ENCODE data around the gene ACTMAP. TPM values are rescaled to one million over a fixed set of nuclear protein-coding genes. Genes with fewer than 3 reads are reported as not detected.

ACTMAP gene
- total and polyA plus RNA-seq, 12 donors: 3.6 to 12.8 (median 8.4) TPM

- peaks cover 0 to 39% (median 9%) of the 10 kb centered on the region in 9 donors for H3K36me3 ChIP-seq
- H3K4me1 ChIP-seq: peaks cover 19 to 45% (median 39%) of the 10 kb centered on the region in 9 donors
- peak; percentile 63 to 69 for DNase-seq
- WGBS, 2 donors: 12% methylated on average over 28 of the region's 28 CpGs
- peak overlapping the region; percentile 42 to 99 (median 96) for H3K27ac ChIP-seq
- intact Hi-C loops (cut with DNase I): loop anchor here in 5 of 10 donors (1.0 to 10.0 kb wide), 8 partner anchors 19 to 83 kb away; partner anchors contain the start of genes RAB4B (in 5 of the 5), ACTMAP (in 4 of the 5), COQ8B (in 3 of the 5) and ITPKC (in 3 of the 5)
- no peaks in the 10 kb centered on the region for H3K27me3 ChIP-seq
- peak overlapping the region; percentile 11 to 97 (median 83) for H3K4me3 ChIP-seq
- TF ChIP-seq CTCF (IDR thresholded peaks at IDR 0.05): peak in 8 of 9 donors; percentile 8 to 64 (median 42)
- ATAC-seq: peak; percentile 5 to 58 (median 34)
- no peaks in the 10 kb centered on the region for H3K9me3 ChIP-seq
These were observed 47.8 kb upstream of the ACTMAP start for GRCh38 chr19:40797963-40798682.

- Histone ChIP-seq H3K27ac (peak overlapping the region in 9 of 10 donors; percentile 83 to 99 (median 97)), H3K9me3 (no peaks in the 10 kb centered on the region), H3K4me1 (peaks cover 12 to 37% (median 32%) of the 10 kb centered on the region in 9 donors), H3K27me3 (no peaks in the 10 kb centered on the region), H3K4me3 (peak overlapping the region in 3 of 10 donors; percentile 79 to 96 (median 93)), H3K36me3 (peaks cover 0 to 46% (median 9%) of the 10 kb centered on the region in 9 donors)
- intact Hi-C loops (cut with DNase I): loop anchor here in 4 of 10 donors (1.0 to 10.0 kb wide), 4 partner anchors 19 to 83 kb away; partner anchors contain the start of genes COQ8B (in 2 of the 4), ITPKC (in 2 of the 4), ACTMAP (in 1 of the 4) and RAB4B (in 1 of the 4)
- TF ChIP-seq CTCF (IDR thresholded peaks at IDR 0.05): no peak
- ATAC-seq: no peak
- 94 to 97% methylated on average over 14 of the region's 14 CpGs for WGBS, 2 donors
- no peak for DNase-seq
These were observed 47.1 kb upstream of the ACTMAP start for GRCh38 chr19:40797166-40797962.

GRCh38 chr19:40791996-40792395 lies 41.7 kb upstream of the ACTMAP start:
- intact Hi-C loops (cut with DNase I): loop anchor here in 1 of 10 donors (10.0 kb wide), 1 partner anchor 77 kb away; the partner anchor contains the start of genes COQ8B and ITPKC
- Histone ChIP-seq H3K27me3 (no peaks in the 10 kb centered on the region), H3K4me3 (no peak overlapping the region), H3K9me3 (no peaks in the 10 kb centered on the region), H3K27ac (no peak overlapping the region), H3K4me1 (no peaks in the 10 kb centered on the region), H3K36me3 (peaks cover 0 to 62% (median 0%) of the 10 kb centered on the region in 9 donors)
- no peak for DNase-seq
- WGBS, 2 donors: 88 to 91% methylated on average over 3 of the region's 3 CpGs
- ATAC-seq: no peak
- no peak for TF ChIP-seq CTCF (IDR thresholded peaks at IDR 0.05)

GRCh38 chr19:40791349-40791748 lies 41.1 kb upstream of the ACTMAP start:
- Histone ChIP-seq H3K27ac (no peak overlapping the region), H3K4me1 (no peaks in the 10 kb centered on the region), H3K9me3 (no peaks in the 10 kb centered on the region), H3K27me3 (no peaks in the 10 kb centered on the region), H3K4me3 (no peak overlapping the region), H3K36me3 (peaks cover 0 to 65% (median 0%) of the 10 kb centered on the region in 9 donors)
- no peak for ATAC-seq
- WGBS, 2 donors: 82 to 97% methylated on average over 7 of the region's 7 CpGs
- intact Hi-C loops (cut with DNase I): loop anchor here in 1 of 10 donors (10.0 kb wide), 1 partner anchor 77 kb away; the partner anchor contains the start of genes COQ8B and ITPKC
- DNase-seq: no peak
- no peak for TF ChIP-seq CTCF (IDR thresholded peaks at IDR 0.05)

Measured in heart right ventricle (tissue), 16 donors.